CD4-positive, alpha-beta T cell treated with Interleukin-15 for 1 hour (primary cell): ENCODE results near the gene AGAP1.
"Not testable (repeated sequence)": the region's sequence is repeated elsewhere in the genome, so short reads cannot be mapped to it uniquely, and the experiment has no call there.

Experiments used
- DNase-seq: peaks from one replicate; pipeline ENCODE4 v3.0.0-alpha.2; 2020

Gene AGAP1

GRCh38 chr2:236056141-236056540, 562.3 kb downstream of the AGAP1 start:
- DNase-seq: no peak

GRCh38 chr2:236057375-236057774, 563.5 kb downstream of the AGAP1 start:
- DNase-seq: no peak

GRCh38 chr2:236061497-236061896, 567.7 kb downstream of the AGAP1 start:
- DNase-seq: no peak

GRCh38 chr2:236061899-236062298, 568.1 kb downstream of the AGAP1 start:
- DNase-seq: no peak

GRCh38 chr2:236062806-236063205, 569.0 kb downstream of the AGAP1 start:
- DNase-seq: not testable (repeated sequence)

GRCh38 chr2:236063994-236064393, 570.2 kb downstream of the AGAP1 start:
- DNase-seq: no peak

GRCh38 chr2:236065314-236066160, 571.7 kb downstream of the AGAP1 start:
- no peak for DNase-seq

GRCh38 chr2:236070236-236070635, 576.4 kb downstream of the AGAP1 start:
- no peak for DNase-seq

- DNase-seq: no peak
Observed at GRCh38 chr2:236073246-236073645, 579.4 kb downstream of the AGAP1 start.

GRCh38 chr2:236073867-236074655, 580.2 kb downstream of the AGAP1 start:
- no peak for DNase-seq

- no peak for DNase-seq
Observed at GRCh38 chr2:236075802-236076201, 582.0 kb downstream of the AGAP1 start.

GRCh38 chr2:236078297-236079255, 584.7 kb downstream of the AGAP1 start:
- DNase-seq: no peak

GRCh38 chr2:236080412-236080811, 586.6 kb downstream of the AGAP1 start:
- no peak for DNase-seq

GRCh38 chr2:236081171-236081570, 587.3 kb downstream of the AGAP1 start:
- no peak for DNase-seq

- DNase-seq: no peak
Observed at GRCh38 chr2:236082061-236082460, 588.2 kb downstream of the AGAP1 start.

- no peak for DNase-seq
Observed at GRCh38 chr2:236083934-236084333, 590.1 kb downstream of the AGAP1 start.

GRCh38 chr2:236085211-236085610, 591.4 kb downstream of the AGAP1 start:
- no peak for DNase-seq

- DNase-seq: no peak
Observed at GRCh38 chr2:236085647-236086046, 591.8 kb downstream of the AGAP1 start.

GRCh38 chr2:236086403-236086970, 592.6 kb downstream of the AGAP1 start:
- no peak for DNase-seq

GRCh38 chr2:236086971-236087465, 593.2 kb downstream of the AGAP1 start:
- no peak for DNase-seq

GRCh38 chr2:236088368-236089057, 594.7 kb downstream of the AGAP1 start:
- DNase-seq: no peak
